Prostate gland (tissue), 2 donors: ENCODE data around the gene TRPV5.

Experiments used
- POLR2A ChIP-seq: fragments of 450-650 bp; IDR thresholded peaks from one replicate; pipeline ENCODE4 v1.6.1; 2016; ENCODE audit warnings: antibody characterized with exemption, mild to moderate bottlenecking
- POLR2AphosphoS5 ChIP-seq: sonication (generic); formaldehyde crosslinking; IDR thresholded peaks from one replicate; pipeline ENCODE4 v1.6.1; 2017; ENCODE audit warnings: antibody characterized with exemption
- TF ChIP-seq, protein P1 (sequence below), 4 experiments: fragments of 200-600 bp in 2 of 4; fragments of 450-650 bp in 2 of 4; sonication (generic) in 2 of 4; IDR thresholded peaks; 1 replicate in 3 of 4; 2 replicates in 1 of 4; pipeline ENCODE4 v1.5.1; 2016 to 2019; ENCODE audit warnings: antibody characterized with exemption in 4 of 4, mild to moderate bottlenecking in 2 of 4, moderate library complexity in 2 of 4

DNA sequence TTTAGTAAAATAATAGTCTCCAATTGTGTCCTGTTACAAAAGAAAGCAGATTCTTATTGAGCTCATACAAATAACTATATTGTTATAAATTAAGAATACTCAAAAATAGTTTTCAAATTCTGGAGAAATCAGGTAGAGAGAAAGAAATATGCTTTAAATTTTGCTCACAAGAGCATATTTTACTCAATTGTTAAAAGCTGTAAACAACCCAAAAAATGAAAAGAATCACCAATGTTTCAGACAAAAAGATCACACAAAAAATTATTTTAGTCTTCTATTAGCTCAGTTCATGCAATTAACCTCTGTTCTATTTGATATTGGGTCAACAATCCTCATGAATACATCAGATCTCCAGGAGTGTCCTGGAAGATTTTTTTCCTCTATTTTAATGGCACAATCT lies 29.4 kb downstream of the TRPV5 start:
- TF ChIP-seq POLR2AphosphoS5, result no peak
- no peak for TF ChIP-seq POLR2A
- TF ChIP-seq, protein P1, sequence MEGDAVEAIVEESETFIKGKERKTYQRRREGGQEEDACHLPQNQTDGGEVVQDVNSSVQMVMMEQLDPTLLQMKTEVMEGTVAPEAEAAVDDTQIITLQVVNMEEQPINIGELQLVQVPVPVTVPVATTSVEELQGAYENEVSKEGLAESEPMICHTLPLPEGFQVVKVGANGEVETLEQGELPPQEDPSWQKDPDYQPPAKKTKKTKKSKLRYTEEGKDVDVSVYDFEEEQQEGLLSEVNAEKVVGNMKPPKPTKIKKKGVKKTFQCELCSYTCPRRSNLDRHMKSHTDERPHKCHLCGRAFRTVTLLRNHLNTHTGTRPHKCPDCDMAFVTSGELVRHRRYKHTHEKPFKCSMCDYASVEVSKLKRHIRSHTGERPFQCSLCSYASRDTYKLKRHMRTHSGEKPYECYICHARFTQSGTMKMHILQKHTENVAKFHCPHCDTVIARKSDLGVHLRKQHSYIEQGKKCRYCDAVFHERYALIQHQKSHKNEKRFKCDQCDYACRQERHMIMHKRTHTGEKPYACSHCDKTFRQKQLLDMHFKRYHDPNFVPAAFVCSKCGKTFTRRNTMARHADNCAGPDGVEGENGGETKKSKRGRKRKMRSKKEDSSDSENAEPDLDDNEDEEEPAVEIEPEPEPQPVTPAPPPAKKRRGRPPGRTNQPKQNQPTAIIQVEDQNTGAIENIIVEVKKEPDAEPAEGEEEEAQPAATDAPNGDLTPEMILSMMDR (IDR thresholded peaks at IDR 0.05), result no peak
